IMR-90 (cell line): ENCODE results near the gene CPB2. TPM values are rescaled to one million over a fixed set of nuclear protein-coding genes. Genes with fewer than 3 reads are reported as not detected.

Experiments used
- ATAC-seq: fragments of 200-7000 bp; cut with Tn5 transposase; 2 replicates; pipeline ENCODE4 v1.9.1; 2020; ENCODE audit warnings: low read depth, mild to moderate bottlenecking, moderate library complexity
- BruUV-seq: library from RNA; stranded (reverse); fragments of 400-500 nt; replicated peaks from 2 replicates; lab custom pipeline; 2021; lab: Mats Ljungman, UMichigan
- CTCF ChIA-PET: fragments of 300-600 bp; formaldehyde crosslinking; extraction: SDS; loops from one replicate; lab custom pipeline; 2021; ENCODE audit warnings: antibody characterized with exemption; lab: Yijun Ruan, JAX
- POLR2A ChIA-PET: fragments of 300-600 bp; sonication (Branson Sonifier 250); formaldehyde crosslinking; loops from one replicate; lab custom pipeline; 2022; ENCODE audit warnings: antibody characterized with exemption; ENCODE audit not compliant: unreplicated experiment; lab: Charles Lee
- DNase-seq: peaks from one replicate; pipeline ENCODE4 v3.0.0; 2013
- H2AFZ ChIP-seq: replicated peaks from 2 replicates; pipeline ENCODE3; 2013; ENCODE audit warnings: low read length, mild to moderate bottlenecking; ENCODE audit not compliant: poor library complexity
- H2AK5ac ChIP-seq: 2 replicates; pipeline ENCODE4 v1.6.1; 2013; ENCODE audit warnings: low read depth, low read length, inconsistent platforms
- H2AK9ac ChIP-seq: replicated peaks from 2 replicates; pipeline ENCODE3; 2013; ENCODE audit warnings: mild to moderate bottlenecking, low read depth, low read length, moderate library complexity; ENCODE audit not compliant: poor library complexity
- H2BK120ac ChIP-seq: 2 replicates; pipeline ENCODE4 v1.6.1; 2013; ENCODE audit warnings: low read depth, low read length, inconsistent platforms
- H2BK15ac ChIP-seq: 3 replicates; pipeline ENCODE4 v1.6.1; 2013; ENCODE audit warnings: low read depth, low read length, inconsistent platforms
- H2BK20ac ChIP-seq: 2 replicates; pipeline ENCODE4 v1.6.1; 2013; ENCODE audit warnings: low read depth, mild to moderate bottlenecking, inconsistent platforms, low read length, moderate library complexity
- H2BK5ac ChIP-seq: 2 replicates; pipeline ENCODE4 v1.6.1; 2013; ENCODE audit warnings: mild to moderate bottlenecking, low read depth, low read length, inconsistent platforms; ENCODE audit not compliant: poor library complexity, severe bottlenecking
- H3K14ac ChIP-seq: replicated peaks from 2 replicates; pipeline ENCODE4 v1.6.1; 2013; ENCODE audit warnings: low read depth, low read length, inconsistent platforms
- H3K18ac ChIP-seq: 2 replicates; pipeline ENCODE4 v1.6.1; 2013; ENCODE audit warnings: low read depth, low read length, control low read depth
- H3K23ac ChIP-seq: 2 replicates; pipeline ENCODE4 v1.6.1; 2013; ENCODE audit warnings: low read depth, low read length, inconsistent platforms
- H3K27ac ChIP-seq: 2 replicates; pipeline ENCODE4 v1.5.1; 2013; ENCODE audit warnings: mild to moderate bottlenecking, control low read depth, low read length; ENCODE audit not compliant: insufficient read depth
- H3K27me3 ChIP-seq: 2 replicates; pipeline ENCODE4 v1.6.1; 2013; ENCODE audit warnings: low read length; ENCODE audit not compliant: control insufficient read depth, insufficient read depth
- H3K36me3 ChIP-seq: 2 replicates; pipeline ENCODE4 v1.6.1; 2013; ENCODE audit warnings: low read length, mixed read lengths; ENCODE audit not compliant: control insufficient read depth, insufficient read depth
- H3K4ac ChIP-seq: 2 replicates; pipeline ENCODE4 v1.6.1; 2013; ENCODE audit warnings: low read depth, low read length, inconsistent platforms
- H3K4me1 ChIP-seq: 2 replicates; pipeline ENCODE4 v1.6.1; 2013; ENCODE audit warnings: low read length, mixed read lengths; ENCODE audit not compliant: control insufficient read depth, insufficient read depth
- H3K4me2 ChIP-seq: 2 replicates; pipeline ENCODE4 v1.6.1; 2013; ENCODE audit warnings: low read depth, mild to moderate bottlenecking, control low read depth, low read length, moderate library complexity
- H3K4me3 ChIP-seq: 2 replicates; pipeline ENCODE4 v1.5.1; 2013; ENCODE audit warnings: low read depth, mild to moderate bottlenecking, control low read depth, low read length, moderate library complexity; ENCODE audit not compliant: insufficient read depth
- H3K56ac ChIP-seq: 2 replicates; pipeline ENCODE4 v1.6.1; 2013; ENCODE audit warnings: low read length, inconsistent platforms; ENCODE audit not compliant: insufficient read depth; ENCODE audit errors: extremely low read depth
- H3K79me1 ChIP-seq, 2 experiments: 2 replicates each; pipeline ENCODE4 v1.6.1; 2013; ENCODE audit warnings: low read length in 2 of 2, inconsistent platforms in 1 of 2, low read depth in 1 of 2
- H3K9ac ChIP-seq: 2 replicates; pipeline ENCODE4 v1.6.1; 2013; ENCODE audit warnings: low read depth, low read length, control low read depth
- H3K9me1 ChIP-seq: 2 replicates; pipeline ENCODE4 v1.6.1; 2013; ENCODE audit warnings: low read length, inconsistent platforms; ENCODE audit not compliant: insufficient read depth
- H3K9me3 ChIP-seq: 2 replicates; pipeline ENCODE4 v1.6.1; 2013; ENCODE audit warnings: low read length; ENCODE audit not compliant: control insufficient read depth, insufficient read depth
- H4K20me1 ChIP-seq: 2 replicates; pipeline ENCODE4 v1.6.1; 2013; ENCODE audit warnings: low read length, inconsistent platforms; ENCODE audit not compliant: insufficient read depth
- H4K5ac ChIP-seq: 2 replicates; pipeline ENCODE4 v1.6.1; 2013; ENCODE audit warnings: mild to moderate bottlenecking, low read depth, low read length, control low read depth
- H4K8ac ChIP-seq, 2 experiments: 2 replicates each; pipeline ENCODE4 v1.6.1; 2013; ENCODE audit warnings: low read depth in 2 of 2, low read length in 2 of 2, control low read depth in 1 of 2, inconsistent platforms in 1 of 2
- H4K91ac ChIP-seq: 2 replicates; pipeline ENCODE4 v1.6.1; 2013; ENCODE audit warnings: low read depth, low read length, inconsistent platforms; ENCODE audit not compliant: insufficient read depth
- MAZ ChIP-seq: IDR thresholded peaks from 2 replicates; pipeline ENCODE4 v1.6.1; 2012; ENCODE audit warnings: low read depth, mild to moderate bottlenecking, low read length, improper control_type of control experiment, moderate library complexity, borderline replicate concordance
- WGBS, 2 experiments: methylation state at CpG; one replicate each; pipeline versions ENCODE4 v1.1.5 to v1.1.7; 2013; ENCODE audit warnings: missing lambda C conversion rate in 2 of 2; ENCODE audit not compliant: insufficient read length in 1 of 2; ENCODE audit errors: extremely low coverage in 2 of 2; 5-methylcytosine and 5-hydroxymethylcytosine counted together
- dilution Hi-C: fragments of 300-500 bp; cut with HindIII; formaldehyde crosslinking; loops from one replicate; pipeline ENCODE4 v1.14.3; 2018; ENCODE audit warnings: low sequenced_read_pairs; ENCODE audit not compliant: unreplicated experiment
- in situ Hi-C: fragments of 300-500 bp; cut with MboI; formaldehyde crosslinking; loops from 3 replicates; pipeline ENCODE4 v1.14.3; 2019; ENCODE audit warnings: low sequenced_read_pairs, inconsistent platforms, mixed read lengths
- intact Hi-C: fragments of 100-400 bp; cut with micrococcal nuclease; formaldehyde crosslinking; loops from 2 replicates; pipeline ENCODE4 v1.10.0; 2022
- polyA plus RNA-seq, 3 experiments: library from polyadenylated mRNA; depleted of rRNA; stranded (reverse); fragments of >200 nt; gene quantifications; 2 replicates each; pipeline ENCODE4 v1.2.3, GENCODE V29; 2012; ENCODE audit warnings: low replicate concordance in 1 of 3
- total RNA-seq: library from RNA; depleted of rRNA; stranded (reverse); fragments of >200 nt; gene quantifications from 2 replicates; pipeline ENCODE4 v1.2.3, GENCODE V29; 2012

Gene CPB2
- total and polyA plus RNA-seq, 2 of the 4 experiments (the other 2 are of a cell fraction) = not detected

DNA sequence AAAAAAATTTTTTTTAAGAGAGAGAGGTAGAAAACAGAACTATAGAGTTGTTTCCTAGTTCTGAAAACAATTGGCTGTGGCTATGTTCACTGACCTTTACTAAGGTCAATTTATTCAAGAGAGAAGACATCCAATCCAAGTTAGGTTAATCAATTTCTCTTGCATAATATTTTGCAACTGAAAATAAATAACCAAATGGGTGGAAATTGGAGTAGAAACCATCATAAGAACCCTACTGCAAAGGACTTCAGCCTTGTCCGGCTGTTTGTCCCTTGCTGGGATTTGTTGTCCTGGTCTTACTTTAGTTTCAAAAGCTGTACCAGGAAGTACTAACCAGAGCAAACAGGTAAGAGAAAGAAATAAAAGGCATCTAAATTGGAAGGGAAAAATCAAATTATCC lies 29.0 kb downstream of the CPB2 start:
- CTCF ChIA-PET = interaction anchor here (0.6 kb wide), 1 partner anchor 268 kb away, joined by 3 read pairs; no protein-coding TSS in a partner anchor
- no CpG with 5 or more reads among the region's 1 CpG for WGBS, 2 experiments
- H2BK20ac ChIP-seq = no peak overlapping the region

More for the DNA sequence above, 29.0 kb downstream of the CPB2 start:
- POLR2A ChIA-PET = no interaction called here
- Histone ChIP-seq H3K14ac (no peak overlapping the region), H4K5ac (no peak overlapping the region), H4K91ac (no peak overlapping the region), H2AFZ (no peak overlapping the region), H3K27me3 (no peaks in the 10 kb centered on the region), H3K18ac (no peak overlapping the region), H2BK15ac (no peak overlapping the region), H2BK5ac (no peak overlapping the region), H4K8ac (no peak overlapping the region), H3K36me3 (no peaks in the 10 kb centered on the region), H3K4me3 (no peak overlapping the region), H3K4me1 (no peaks in the 10 kb centered on the region), H3K56ac (no peak overlapping the region), H3K79me1 (no peaks in the 10 kb centered on the region), H3K23ac (no peak overlapping the region), H3K27ac (no peak overlapping the region), H2AK5ac (no peak overlapping the region), H2BK120ac (no peak overlapping the region), H4K20me1 (no peaks in the 10 kb centered on the region), H3K4me2 (no peak overlapping the region), H2AK9ac (no peak overlapping the region), H3K9me1 (no peaks in the 10 kb centered on the region), H3K9me3 (no peaks in the 10 kb centered on the region), H3K9ac (no peak overlapping the region), H3K4ac (no peak overlapping the region)
- BruUV-seq = no TSS peak
- no peak for DNase-seq
- ATAC-seq = no peak
- no peak for TF ChIP-seq MAZ
- intact Hi-C loops (no loop called here), dilution Hi-C loops (no loop called here), in situ Hi-C loops (no loop called here)
